ENCODE results near the gene SLC1A7. TPM values are rescaled to one million over a fixed set of nuclear protein-coding genes. Genes with fewer than 3 reads are reported as not detected.

The SLC1A7 gene
- total RNA-seq, 1 donor from 2014 or later: not detected

DNA sequence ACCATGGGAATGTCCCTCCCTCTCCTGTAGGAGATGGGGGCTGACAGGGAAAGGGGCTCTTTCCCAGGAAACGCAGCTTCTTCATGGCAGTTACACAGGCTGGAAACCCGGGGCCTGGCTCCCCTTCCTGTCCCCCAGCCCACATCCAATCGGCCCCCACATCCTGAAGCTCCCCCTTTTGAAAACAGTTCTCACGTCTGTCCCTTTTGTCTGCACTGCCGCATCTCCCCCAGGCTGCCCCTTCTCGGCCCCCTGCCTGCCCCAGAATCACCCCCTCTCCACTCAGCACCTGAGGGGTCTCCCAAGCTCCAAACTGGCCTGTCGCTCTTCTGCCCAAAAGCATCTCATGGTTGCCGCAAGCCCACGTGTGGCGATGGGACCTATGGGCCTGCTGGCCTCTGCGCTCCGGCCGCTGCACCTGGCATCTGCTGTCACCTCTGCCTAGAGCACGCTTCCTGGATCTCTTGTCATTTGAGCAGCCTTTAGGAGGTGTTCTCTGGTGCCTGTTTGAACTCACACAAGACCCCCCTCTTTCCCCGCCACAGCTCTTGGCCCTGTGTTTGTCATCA, 867 bp downstream of the SLC1A7 start:
- Histone ChIP-seq H3K27ac (peak overlapping the region; percentile 63), H3K4me1 (peaks cover 11% of the 10 kb centered on the region), H3K36me3 (no peaks in the 10 kb centered on the region), H3K9me3 (no peaks in the 10 kb centered on the region), H3K4me3 (no peak overlapping the region), H3K27me3 (no peaks in the 10 kb centered on the region)
- intact Hi-C loops (cut with DNase I): no loop called here
- DNase-seq (ENCODE audit: extremely low spot score in 2 of 2): no peak
- TF ChIP-seq POLR2AphosphoS5 (IDR thresholded peaks at IDR 0.05; ENCODE audit: insufficient read depth in 1 of 2, low read depth in 1 of 2) (no peak), POLR2A (IDR thresholded peaks at IDR 0.05) (no peak)
- TF ChIP-seq, protein P1, sequence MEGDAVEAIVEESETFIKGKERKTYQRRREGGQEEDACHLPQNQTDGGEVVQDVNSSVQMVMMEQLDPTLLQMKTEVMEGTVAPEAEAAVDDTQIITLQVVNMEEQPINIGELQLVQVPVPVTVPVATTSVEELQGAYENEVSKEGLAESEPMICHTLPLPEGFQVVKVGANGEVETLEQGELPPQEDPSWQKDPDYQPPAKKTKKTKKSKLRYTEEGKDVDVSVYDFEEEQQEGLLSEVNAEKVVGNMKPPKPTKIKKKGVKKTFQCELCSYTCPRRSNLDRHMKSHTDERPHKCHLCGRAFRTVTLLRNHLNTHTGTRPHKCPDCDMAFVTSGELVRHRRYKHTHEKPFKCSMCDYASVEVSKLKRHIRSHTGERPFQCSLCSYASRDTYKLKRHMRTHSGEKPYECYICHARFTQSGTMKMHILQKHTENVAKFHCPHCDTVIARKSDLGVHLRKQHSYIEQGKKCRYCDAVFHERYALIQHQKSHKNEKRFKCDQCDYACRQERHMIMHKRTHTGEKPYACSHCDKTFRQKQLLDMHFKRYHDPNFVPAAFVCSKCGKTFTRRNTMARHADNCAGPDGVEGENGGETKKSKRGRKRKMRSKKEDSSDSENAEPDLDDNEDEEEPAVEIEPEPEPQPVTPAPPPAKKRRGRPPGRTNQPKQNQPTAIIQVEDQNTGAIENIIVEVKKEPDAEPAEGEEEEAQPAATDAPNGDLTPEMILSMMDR (IDR thresholded peaks at IDR 0.05): no peak

DNA sequence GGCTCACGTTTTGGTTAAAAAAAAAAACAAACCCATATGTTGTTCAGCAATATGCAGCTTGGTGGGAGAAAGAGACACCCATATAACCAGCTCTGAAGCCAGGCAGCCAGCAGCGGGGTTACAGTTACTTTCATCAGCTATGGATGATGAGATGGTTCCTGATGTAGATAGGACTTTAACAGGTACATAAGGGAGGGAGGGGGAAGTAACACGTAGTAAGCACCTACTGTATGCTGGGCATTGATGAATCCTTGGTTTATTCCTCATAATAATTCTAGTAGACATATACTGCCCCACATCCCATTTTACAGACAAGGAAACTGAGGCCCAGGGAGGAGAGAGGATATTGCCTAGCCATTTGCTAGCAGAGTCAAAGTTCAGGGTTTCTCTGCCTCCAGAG, 2.0 kb downstream of the SLC1A7 start:
- no peak for DNase-seq (ENCODE audit: extremely low spot score in 2 of 2)

DNA sequence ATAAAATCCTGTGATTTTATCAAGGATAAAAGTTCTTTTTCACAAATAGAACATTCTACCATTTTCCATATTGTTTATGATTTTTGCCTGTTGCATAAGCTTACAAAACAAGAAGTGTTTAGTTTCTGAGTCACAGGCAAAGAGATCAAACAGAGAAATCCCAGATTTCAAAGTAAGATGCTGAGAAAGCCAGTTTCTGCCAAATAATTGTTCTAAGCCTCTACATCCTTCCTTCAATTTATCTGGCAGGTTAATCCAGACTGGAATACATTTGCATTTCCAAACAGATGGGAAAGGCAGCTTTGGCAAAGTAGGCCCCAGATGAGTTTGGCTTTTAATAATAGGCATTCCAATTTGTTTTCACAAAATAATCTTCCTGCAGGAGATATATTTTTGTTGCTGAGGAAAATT, 2.5 kb downstream of the SLC1A7 start:
- intact Hi-C loops (cut with DNase I): no loop called here
- H3K4me3 ChIP-seq: no peak overlapping the region
- no peak for DNase-seq (ENCODE audit: extremely low spot score in 2 of 2)
- TF ChIP-seq POLR2AphosphoS5 (IDR thresholded peaks at IDR 0.05; ENCODE audit: insufficient read depth in 1 of 2, low read depth in 1 of 2): peak in 1 of 2 donors; percentile 87
- TF ChIP-seq, protein P1 (IDR thresholded peaks at IDR 0.05): no peak
- no peaks in the 10 kb centered on the region for H3K27me3 ChIP-seq
- H3K27ac ChIP-seq: peak overlapping the region; percentile 63
- no peaks in the 10 kb centered on the region for H3K9me3 ChIP-seq
- H3K4me1 ChIP-seq: no peaks in the 10 kb centered on the region
- no peaks in the 10 kb centered on the region for H3K36me3 ChIP-seq

More for the DNA sequence above, 2.0 kb downstream of the SLC1A7 start:
- Histone ChIP-seq H3K4me3 (no peak overlapping the region), H3K4me1 (no peaks in the 10 kb centered on the region), H3K27me3 (no peaks in the 10 kb centered on the region), H3K9me3 (no peaks in the 10 kb centered on the region), H3K36me3 (no peaks in the 10 kb centered on the region), H3K27ac (peak overlapping the region; percentile 63)
- intact Hi-C loops (cut with DNase I): no loop called here
- TF ChIP-seq, protein P1 (IDR thresholded peaks at IDR 0.05): no peak
- TF ChIP-seq POLR2A (IDR thresholded peaks at IDR 0.05) (no peak), POLR2AphosphoS5 (IDR thresholded peaks at IDR 0.05; ENCODE audit: insufficient read depth in 1 of 2, low read depth in 1 of 2) (no peak)

DNA sequence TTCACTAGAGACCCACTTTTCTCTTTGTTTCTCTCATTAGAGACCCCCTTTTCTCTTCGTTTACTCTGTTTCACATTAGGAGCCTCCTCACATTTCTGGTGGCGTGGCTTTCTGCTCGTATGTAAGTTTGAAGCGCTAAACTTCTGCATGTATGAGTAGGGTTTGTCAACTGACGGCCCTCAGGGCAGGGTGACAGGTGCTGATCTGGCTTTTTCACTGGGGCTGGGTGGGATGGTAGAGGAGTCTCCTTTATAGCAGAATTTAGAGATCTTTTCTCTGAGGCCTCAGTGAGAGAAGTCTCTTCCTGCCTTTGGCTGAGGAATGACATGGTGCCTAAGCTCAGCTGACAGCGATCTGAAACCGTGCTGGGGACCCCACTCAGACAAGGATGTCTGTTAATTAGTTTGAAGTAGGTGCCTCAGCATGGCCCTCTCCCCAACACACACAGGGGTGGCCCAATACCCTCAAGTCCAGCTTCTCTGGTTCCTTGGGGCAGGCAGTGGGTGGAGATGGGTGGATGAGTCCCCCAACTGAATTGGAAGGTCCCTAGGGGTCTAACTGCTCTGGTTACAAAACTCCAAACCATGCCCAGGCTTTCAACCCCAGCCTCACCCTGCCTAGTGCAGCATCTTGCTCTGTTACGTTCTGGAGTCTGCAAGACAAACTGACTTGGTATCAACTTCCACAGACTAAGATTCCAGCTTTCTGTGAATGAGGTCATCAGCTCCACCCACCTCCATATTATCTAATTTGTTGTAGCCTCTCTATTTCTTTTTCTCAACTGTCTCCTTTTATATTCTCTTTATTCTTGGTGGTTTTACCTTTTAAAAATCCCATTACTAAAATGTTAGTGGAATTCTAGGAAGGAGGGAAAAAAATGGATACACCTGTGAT, 3.2 kb downstream of the SLC1A7 start:
- Histone ChIP-seq H3K27me3 (no peaks in the 10 kb centered on the region), H3K4me3 (no peak overlapping the region), H3K9me3 (no peaks in the 10 kb centered on the region), H3K36me3 (no peaks in the 10 kb centered on the region), H3K27ac (peak overlapping the region; percentile 63), H3K4me1 (no peaks in the 10 kb centered on the region)
- intact Hi-C loops (cut with DNase I): no loop called here
- TF ChIP-seq POLR2AphosphoS5 (IDR thresholded peaks at IDR 0.05; ENCODE audit: insufficient read depth in 1 of 2, low read depth in 1 of 2): no peak
- TF ChIP-seq POLR2A (IDR thresholded peaks at IDR 0.05): no peak
- TF ChIP-seq, protein P1 (IDR thresholded peaks at IDR 0.05): no peak
- DNase-seq (ENCODE audit: extremely low spot score in 2 of 2): peak; percentile 58 to 77

DNA sequence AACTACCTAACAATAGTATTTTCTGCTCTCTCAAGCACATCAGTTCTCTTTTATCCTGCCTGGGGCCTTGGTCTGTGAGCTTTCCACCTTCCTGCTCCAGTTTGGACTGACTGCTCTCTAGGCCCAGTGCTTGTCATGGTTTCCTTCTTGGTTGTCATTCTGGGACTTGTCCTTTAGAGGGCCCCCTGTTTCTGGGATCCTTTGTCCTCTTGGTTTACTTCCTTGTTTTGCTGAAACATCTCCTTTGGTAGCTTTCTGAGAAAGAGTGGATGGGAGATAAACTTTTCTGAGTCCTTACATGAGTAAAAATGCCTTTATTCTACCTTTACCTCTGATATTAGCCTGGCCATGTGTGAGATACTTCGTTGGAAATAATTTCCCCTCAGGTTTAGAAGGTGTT, 4.7 kb downstream of the SLC1A7 start:
- H3K4me3 ChIP-seq: no peak overlapping the region
- no peaks in the 10 kb centered on the region for H3K27me3 ChIP-seq
- no peak overlapping the region for H3K27ac ChIP-seq
- TF ChIP-seq POLR2A (IDR thresholded peaks at IDR 0.05) (no peak), POLR2AphosphoS5 (IDR thresholded peaks at IDR 0.05; ENCODE audit: insufficient read depth in 1 of 2, low read depth in 1 of 2) (no peak)
- H3K36me3 ChIP-seq: no peaks in the 10 kb centered on the region
- no peak for DNase-seq (ENCODE audit: extremely low spot score in 2 of 2)
- intact Hi-C loops (cut with DNase I): no loop called here
- H3K9me3 ChIP-seq: no peaks in the 10 kb centered on the region
- H3K4me1 ChIP-seq: no peaks in the 10 kb centered on the region
